GM19455 (cell line): ENCODE measurements around the gene GABRR2.
"Not testable (repeated sequence)": the region's sequence is repeated elsewhere in the genome, so short reads cannot be mapped to it uniquely, and the experiment has no call there.

ENCODE experiments used
- ATAC-seq: cut with Tn5 transposase; IDR thresholded peaks from one replicate; pipeline ENCODE4 v1.9.1; 2021; ENCODE audit not compliant: unreplicated experiment

The GABRR2 gene

GRCh38 chr6:89260832-89261231, 54.3 kb downstream of the GABRR2 start:
- no peak for ATAC-seq

GRCh38 chr6:89260310-89260709, 54.8 kb downstream of the GABRR2 start:
- ATAC-seq = no peak

GRCh38 chr6:89258912-89259311, 56.2 kb downstream of the GABRR2 start:
- ATAC-seq = peak; percentile 55

- no peak for ATAC-seq
These were observed 57.3 kb downstream of the GABRR2 start for GRCh38 chr6:89257781-89258180.

- ATAC-seq = no peak
These were observed 57.8 kb downstream of the GABRR2 start for GRCh38 chr6:89257346-89257745.

- no peak for ATAC-seq
These were observed 59.7 kb downstream of the GABRR2 start for GRCh38 chr6:89255417-89255816.

- no peak for ATAC-seq
These were observed 60.5 kb downstream of the GABRR2 start for GRCh38 chr6:89254569-89254968.

- ATAC-seq = no peak
These were observed 62.2 kb downstream of the GABRR2 start for GRCh38 chr6:89252907-89253306.

GRCh38 chr6:89251976-89252375, 63.1 kb downstream of the GABRR2 start:
- ATAC-seq = no peak

- ATAC-seq = no peak
These were observed 63.9 kb downstream of the GABRR2 start for GRCh38 chr6:89251170-89251569.

GRCh38 chr6:89250239-89250638, 64.9 kb downstream of the GABRR2 start:
- ATAC-seq = no peak

GRCh38 chr6:89244241-89244985, 70.7 kb downstream of the GABRR2 start:
- peak; percentile 52 for ATAC-seq

GRCh38 chr6:89243331-89243629, 71.8 kb downstream of the GABRR2 start:
- ATAC-seq = no peak

GRCh38 chr6:89242574-89243330, 72.3 kb downstream of the GABRR2 start:
- ATAC-seq = no peak

GRCh38 chr6:89239338-89239737, 75.8 kb downstream of the GABRR2 start:
- no peak for ATAC-seq

GRCh38 chr6:89237158-89237557, 77.9 kb downstream of the GABRR2 start:
- ATAC-seq = no peak

GRCh38 chr6:89233605-89234004, 81.5 kb downstream of the GABRR2 start:
- not testable (repeated sequence) for ATAC-seq

GRCh38 chr6:89222712-89223039, 92.4 kb downstream of the GABRR2 start:
- no peak for ATAC-seq

- no peak for ATAC-seq
These were observed 93.0 kb downstream of the GABRR2 start for GRCh38 chr6:89221971-89222711.

- ATAC-seq = no peak
These were observed 94.0 kb downstream of the GABRR2 start for GRCh38 chr6:89221129-89221528.

- no peak for ATAC-seq
These were observed 97.7 kb downstream of the GABRR2 start, which contains the start of gene GABRR1 for GRCh38 chr6:89217299-89217910. GABRR1 (minus strand) TSS chr6:89217358; CDS start chr6:89217322, 36 bp downstream.
